Activated CD4-positive, alpha-beta T cell treated with anti-CD3 and anti-CD28 coated beads for 4 hours (primary cell): ENCODE results near the gene TOR2A.

Source experiments
- DNase-seq, 2 donors: peaks; one replicate each; pipeline ENCODE4 v3.0.0-alpha.2; 2020

The TOR2A gene

GRCh38 chr9:127693697-127694096 lies 41.4 kb downstream of the TOR2A start:
- DNase-seq, result no peak

GRCh38 chr9:127693143-127693542 lies 42.0 kb downstream of the TOR2A start:
- DNase-seq, result no peak

DNA sequence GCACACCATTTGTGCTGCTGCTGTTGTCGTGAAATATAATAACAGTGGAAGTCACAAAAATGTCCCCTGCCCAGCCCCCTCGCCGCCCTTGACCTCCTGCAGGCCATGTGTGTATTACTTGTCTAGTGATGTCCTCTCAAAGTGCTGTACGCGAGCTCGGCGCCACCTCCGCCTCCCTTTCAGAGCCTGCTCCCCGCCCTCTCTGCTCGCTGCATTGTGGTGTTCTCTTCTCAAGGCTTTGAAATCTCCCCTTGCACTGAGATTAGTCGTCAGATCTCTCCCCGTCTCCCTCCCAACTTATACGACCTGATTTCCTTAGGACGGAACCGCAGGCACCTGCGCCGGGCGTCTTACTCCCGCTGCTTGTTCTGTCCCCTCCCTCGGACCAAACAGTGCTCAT lies 43.0 kb downstream of the TOR2A start:
- DNase-seq, result no peak

GRCh38 chr9:127690735-127691134 lies 44.4 kb downstream of the TOR2A start:
- DNase-seq, result no peak

DNA sequence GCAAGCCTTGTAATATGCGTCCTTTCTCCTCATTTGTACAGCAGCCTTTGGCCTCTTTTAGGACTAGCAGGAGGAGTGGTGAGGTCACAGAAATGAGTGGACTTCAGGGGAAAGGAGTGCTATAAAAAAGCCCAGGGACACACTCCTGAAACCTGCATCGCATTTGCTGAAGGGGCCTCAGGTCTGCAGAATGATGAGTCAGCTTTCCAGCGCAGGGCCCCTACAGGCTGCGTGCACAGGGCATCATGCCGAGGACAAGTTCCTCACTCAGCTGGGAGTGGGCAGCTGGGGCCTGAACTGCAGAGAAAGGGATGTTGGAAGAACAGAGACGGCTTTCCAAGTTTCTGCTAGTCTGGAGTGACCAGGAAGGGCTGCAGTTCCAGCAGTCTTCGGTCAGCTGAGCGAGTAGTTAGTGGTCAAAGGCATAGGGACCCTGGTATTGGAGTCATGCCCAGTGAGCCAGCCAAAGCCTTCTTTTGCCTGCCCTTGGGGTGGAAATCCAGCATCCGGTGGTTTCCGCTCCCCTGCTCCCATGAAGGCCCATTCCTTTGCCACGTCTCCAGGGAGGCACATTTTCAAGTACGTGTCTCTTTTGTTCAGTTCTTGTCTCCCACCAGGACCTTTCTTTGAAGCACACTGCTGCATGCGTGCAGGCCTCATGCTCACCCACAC lies 45.6 kb downstream of the TOR2A start:
- DNase-seq, result no peak

GRCh38 chr9:127686461-127687393 lies 48.4 kb downstream of the TOR2A start:
- DNase-seq, result no peak

DNA sequence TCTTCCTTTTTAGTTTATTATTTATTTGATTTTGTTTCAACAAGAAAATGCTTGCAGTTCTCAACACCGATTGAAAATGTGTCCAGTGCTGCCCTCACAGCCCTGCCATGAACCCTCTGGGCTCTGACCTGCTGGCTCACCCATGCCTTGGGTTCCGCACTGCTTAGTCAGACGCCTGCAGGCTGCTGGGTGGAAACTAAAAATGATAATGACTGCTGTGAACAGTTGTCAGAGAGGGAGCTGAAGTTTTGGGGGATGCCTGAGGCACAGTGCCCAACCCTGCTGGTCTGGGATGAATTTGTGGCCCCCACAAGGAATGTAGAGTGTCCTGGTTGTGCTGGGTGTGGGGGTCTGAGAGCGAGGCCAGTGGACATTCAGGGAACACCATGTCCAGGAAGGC lies 50.5 kb downstream of the TOR2A start:
- no peak for DNase-seq

DNA sequence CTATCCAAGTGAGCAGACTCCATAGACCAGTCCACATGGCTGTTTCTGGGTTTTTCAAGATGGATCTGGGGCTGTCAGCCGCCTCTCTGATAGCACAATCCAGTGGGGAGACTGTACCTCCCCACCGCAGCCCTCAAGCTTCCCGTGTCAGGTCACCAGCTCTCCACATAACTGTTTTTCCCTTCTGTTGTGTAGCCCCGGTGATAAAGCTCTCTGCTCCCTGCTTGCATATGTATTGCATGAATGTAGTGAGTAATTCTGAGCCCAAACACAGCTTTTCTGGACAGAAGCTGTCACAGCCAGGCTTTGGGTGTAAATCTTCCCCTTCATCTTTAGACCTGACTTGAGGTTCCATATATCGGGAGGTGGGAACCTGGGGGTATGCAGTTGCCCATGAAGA lies 51.4 kb downstream of the TOR2A start:
- DNase-seq, result no peak

DNA sequence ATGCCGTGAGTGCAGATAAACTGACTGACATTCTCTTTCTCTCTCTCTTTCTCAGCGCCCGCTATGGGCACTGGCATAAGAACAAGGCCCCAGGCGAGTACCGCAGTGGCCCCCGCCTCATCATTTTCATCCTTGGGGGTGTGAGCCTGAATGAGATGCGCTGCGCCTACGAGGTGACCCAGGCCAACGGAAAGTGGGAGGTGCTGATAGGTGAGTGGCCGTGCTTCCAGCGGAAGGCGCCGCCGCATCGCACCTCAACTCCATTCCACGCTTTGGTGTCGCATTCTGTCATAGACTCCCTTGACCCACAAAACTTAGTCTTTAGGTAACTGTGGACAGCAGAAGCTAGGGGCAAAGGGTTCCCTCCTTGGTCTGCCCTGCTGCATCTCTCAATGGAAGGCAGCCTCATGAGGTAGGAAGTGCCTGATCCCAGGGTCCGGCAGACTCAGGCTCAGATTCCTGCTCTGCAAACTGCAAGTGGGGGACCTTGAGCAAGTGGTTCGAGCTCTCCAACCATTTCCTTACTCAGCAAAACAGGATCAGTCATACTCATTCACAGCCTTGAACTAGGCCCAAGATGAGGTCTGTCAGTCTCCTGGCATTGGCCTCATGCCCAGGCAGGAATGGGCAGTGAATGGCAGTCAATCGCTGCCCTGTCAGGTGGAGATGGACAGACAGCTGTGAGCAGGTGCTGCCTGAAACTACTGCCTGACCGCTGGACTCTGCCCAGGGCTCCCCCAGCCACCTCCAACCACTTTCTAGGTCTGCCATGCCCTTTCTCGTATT lies 52.5 kb downstream of the TOR2A start:
- DNase-seq, result no peak
